ENCODE data around the gene CUL7. TPM values are rescaled to one million over a fixed set of nuclear protein-coding genes. Genes with fewer than 3 reads are reported as not detected.

The CUL7 gene
- total RNA-seq, 1 donor from 2014 or later: 58.9 TPM

DNA sequence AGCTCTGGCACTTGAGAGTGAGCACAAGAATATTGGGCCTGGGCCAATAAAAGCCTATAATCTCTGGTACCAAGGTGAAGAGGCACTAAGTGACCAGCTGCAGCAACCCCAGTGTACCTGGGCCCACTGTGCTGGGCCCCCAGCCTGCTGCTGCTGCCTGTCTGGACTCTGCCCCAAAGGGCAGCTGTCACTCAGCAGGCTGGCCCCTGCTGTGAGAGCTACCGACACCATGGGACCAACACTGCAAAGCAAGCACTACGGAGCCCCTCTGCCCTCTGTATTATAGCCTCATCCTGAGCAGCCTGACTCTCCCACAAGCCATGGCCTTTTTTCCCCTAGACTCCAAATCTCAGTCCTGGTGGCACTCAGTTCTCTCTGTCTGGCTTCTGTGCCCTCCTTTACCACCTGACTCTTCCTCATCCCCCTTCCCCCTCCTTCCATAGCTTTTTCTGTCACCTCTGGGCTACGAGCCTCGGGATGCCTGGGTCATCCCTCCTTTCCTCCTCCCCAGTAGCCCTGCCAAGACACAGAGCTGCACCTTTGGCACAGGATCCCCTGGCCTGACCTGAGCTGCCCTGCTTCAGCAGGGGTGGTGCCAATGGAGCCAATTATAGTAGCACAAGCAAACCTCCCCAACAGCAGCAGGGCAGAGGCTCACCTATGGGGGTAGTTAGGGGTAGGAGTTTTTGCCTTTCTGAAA is 18.0 kb downstream of the CUL7 start:
- no peaks in the 10 kb centered on the region for H3K4me1 Mint-ChIP-seq (ENCODE audit: low read depth)
- H3K36me3 Mint-ChIP-seq (ENCODE audit: insufficient read depth): peaks cover 26% of the 10 kb centered on the region
- TF ChIP-seq, protein P1, sequence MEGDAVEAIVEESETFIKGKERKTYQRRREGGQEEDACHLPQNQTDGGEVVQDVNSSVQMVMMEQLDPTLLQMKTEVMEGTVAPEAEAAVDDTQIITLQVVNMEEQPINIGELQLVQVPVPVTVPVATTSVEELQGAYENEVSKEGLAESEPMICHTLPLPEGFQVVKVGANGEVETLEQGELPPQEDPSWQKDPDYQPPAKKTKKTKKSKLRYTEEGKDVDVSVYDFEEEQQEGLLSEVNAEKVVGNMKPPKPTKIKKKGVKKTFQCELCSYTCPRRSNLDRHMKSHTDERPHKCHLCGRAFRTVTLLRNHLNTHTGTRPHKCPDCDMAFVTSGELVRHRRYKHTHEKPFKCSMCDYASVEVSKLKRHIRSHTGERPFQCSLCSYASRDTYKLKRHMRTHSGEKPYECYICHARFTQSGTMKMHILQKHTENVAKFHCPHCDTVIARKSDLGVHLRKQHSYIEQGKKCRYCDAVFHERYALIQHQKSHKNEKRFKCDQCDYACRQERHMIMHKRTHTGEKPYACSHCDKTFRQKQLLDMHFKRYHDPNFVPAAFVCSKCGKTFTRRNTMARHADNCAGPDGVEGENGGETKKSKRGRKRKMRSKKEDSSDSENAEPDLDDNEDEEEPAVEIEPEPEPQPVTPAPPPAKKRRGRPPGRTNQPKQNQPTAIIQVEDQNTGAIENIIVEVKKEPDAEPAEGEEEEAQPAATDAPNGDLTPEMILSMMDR (IDR thresholded peaks at IDR 0.05; ENCODE audit: unreplicated experiment): no peak
- H3K27me3 Mint-ChIP-seq: no peaks in the 10 kb centered on the region
- no peak overlapping the region for H3K27ac Mint-ChIP-seq
- no peaks in the 10 kb centered on the region for H3K9me3 Mint-ChIP-seq (ENCODE audit: low read depth)
- no peak overlapping the region for H3K4me3 Mint-ChIP-seq (ENCODE audit: low read depth)
- DNase-seq (ENCODE audit: low spot score, unreplicated experiment): no peak

DNA sequence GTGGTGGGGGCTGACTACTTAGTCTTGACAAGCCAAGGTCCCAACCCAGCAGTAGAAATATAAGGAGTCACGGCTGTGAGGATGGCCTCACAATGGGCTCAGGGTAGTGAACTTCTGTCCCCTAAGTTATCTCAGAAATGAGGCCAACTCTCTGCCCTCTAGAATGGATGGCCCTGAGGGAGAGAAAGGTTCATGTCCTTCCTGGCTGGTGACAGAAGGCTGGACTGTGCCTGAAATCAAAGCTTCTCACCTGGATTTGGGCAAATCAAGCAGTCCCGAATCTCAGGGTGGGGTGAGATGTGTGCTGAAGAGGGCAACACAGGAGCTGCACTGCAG is 19.5 kb downstream of the CUL7 start:
- TF ChIP-seq, protein P1 (IDR thresholded peaks at IDR 0.05; ENCODE audit: unreplicated experiment): no peak
- H3K9me3 Mint-ChIP-seq (ENCODE audit: low read depth): no peaks in the 10 kb centered on the region
- no peak overlapping the region for H3K4me3 Mint-ChIP-seq (ENCODE audit: low read depth)
- DNase-seq (ENCODE audit: low spot score, unreplicated experiment): no peak
- H3K27me3 Mint-ChIP-seq: no peaks in the 10 kb centered on the region
- no peaks in the 10 kb centered on the region for H3K4me1 Mint-ChIP-seq (ENCODE audit: low read depth)
- no peak overlapping the region for H3K27ac Mint-ChIP-seq
- peaks cover 26% of the 10 kb centered on the region for H3K36me3 Mint-ChIP-seq (ENCODE audit: insufficient read depth)

DNA sequence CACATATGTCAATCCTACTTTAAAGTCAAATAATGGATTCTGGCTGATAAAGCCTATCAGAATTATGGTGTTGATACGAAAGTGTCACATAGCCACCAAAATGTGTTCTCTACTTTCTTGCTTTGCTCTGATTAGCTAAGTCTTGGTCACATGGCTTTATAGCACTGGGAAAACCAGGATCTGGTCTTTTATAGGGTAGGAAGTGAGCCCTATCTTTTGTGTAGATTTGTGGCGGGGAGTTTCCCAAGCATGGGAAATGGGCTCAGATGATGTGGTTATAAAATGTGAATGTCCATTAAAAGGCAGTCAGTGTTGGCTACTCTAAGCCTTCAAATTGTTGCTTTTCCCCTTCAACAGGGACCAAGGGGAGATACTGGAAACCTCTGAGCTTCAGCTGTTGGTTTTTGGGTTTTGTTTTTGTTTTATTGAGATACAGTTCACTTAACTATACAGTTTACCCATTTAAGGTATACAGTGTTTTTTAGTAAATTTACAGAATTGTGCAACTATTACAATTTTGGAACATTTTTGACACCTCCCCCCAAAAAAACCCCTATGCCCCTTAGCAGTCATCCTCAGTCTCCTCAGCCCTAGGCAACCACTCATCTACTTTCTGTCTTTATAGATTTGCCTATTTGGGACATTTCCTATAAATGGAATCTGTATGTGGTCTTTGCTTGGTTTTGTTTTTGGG is 20.0 kb downstream of the CUL7 start:
- H3K36me3 Mint-ChIP-seq (ENCODE audit: insufficient read depth): peaks cover 26% of the 10 kb centered on the region
- no peak overlapping the region for H3K4me3 Mint-ChIP-seq (ENCODE audit: low read depth)
- no peak overlapping the region for H3K27ac Mint-ChIP-seq
- no peaks in the 10 kb centered on the region for H3K4me1 Mint-ChIP-seq (ENCODE audit: low read depth)
- TF ChIP-seq, protein P1 (IDR thresholded peaks at IDR 0.05; ENCODE audit: unreplicated experiment): no peak
- DNase-seq (ENCODE audit: low spot score, unreplicated experiment): no peak
- H3K27me3 Mint-ChIP-seq: no peaks in the 10 kb centered on the region
- H3K9me3 Mint-ChIP-seq (ENCODE audit: low read depth): no peaks in the 10 kb centered on the region

GRCh38 chr6:43032326-43032725 is 21.3 kb downstream of the CUL7 start:
- H3K36me3 Mint-ChIP-seq (ENCODE audit: insufficient read depth): peaks cover 22% of the 10 kb centered on the region
- H3K27me3 Mint-ChIP-seq: no peaks in the 10 kb centered on the region
- H3K9me3 Mint-ChIP-seq (ENCODE audit: low read depth): no peaks in the 10 kb centered on the region
- no peak overlapping the region for H3K27ac Mint-ChIP-seq
- no peak for DNase-seq (ENCODE audit: low spot score, unreplicated experiment)
- TF ChIP-seq, protein P1 (IDR thresholded peaks at IDR 0.05; ENCODE audit: unreplicated experiment): no peak
- H3K4me1 Mint-ChIP-seq (ENCODE audit: low read depth): no peaks in the 10 kb centered on the region
- H3K4me3 Mint-ChIP-seq (ENCODE audit: low read depth): no peak overlapping the region

DNA sequence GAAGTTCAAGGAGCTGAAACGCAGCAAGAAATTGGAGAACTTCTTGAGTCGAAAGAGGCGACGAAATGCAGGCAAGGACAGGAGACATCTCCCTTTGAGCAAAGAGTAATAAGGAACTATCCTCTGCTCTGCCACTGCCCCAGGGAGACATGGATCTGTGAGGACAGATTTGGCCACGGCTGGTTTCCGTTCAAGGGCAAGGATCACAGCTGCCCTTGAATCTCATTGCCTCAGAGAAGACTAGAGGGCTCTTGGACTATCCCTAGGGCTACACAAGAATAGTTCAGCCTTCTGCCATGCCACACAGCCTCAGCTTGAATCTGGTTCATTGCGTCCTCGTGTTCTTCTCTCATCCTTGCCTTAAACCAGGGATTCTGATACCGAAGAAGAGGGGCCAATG is 24.5 kb downstream of the CUL7 start:
- Mint-ChIP-seq H3K4me3 (ENCODE audit: low read depth) (no peak overlapping the region), H3K36me3 (ENCODE audit: insufficient read depth) (peaks cover 31% of the 10 kb centered on the region), H3K27me3 (no peaks in the 10 kb centered on the region), H3K4me1 (ENCODE audit: low read depth) (no peaks in the 10 kb centered on the region), H3K9me3 (ENCODE audit: low read depth) (no peaks in the 10 kb centered on the region), H3K27ac (peak overlapping the region; percentile 37)
- TF ChIP-seq, protein P1 (IDR thresholded peaks at IDR 0.05; ENCODE audit: unreplicated experiment): no peak
- DNase-seq (ENCODE audit: low spot score, unreplicated experiment): no peak
